Endothelial cell of umbilical vein (primary cell): ENCODE data around the gene CTU2. TPM values are rescaled to one million over a fixed set of nuclear protein-coding genes. Genes with fewer than 3 reads are reported as not detected.

Experiments
- BruUV-seq: library from RNA; stranded (reverse); fragments of 400-500 nt; replicated peaks from 2 replicates; lab custom pipeline; 2021; lab: Mats Ljungman, UMichigan
- CTCF ChIA-PET: fragments of 300-600, 350-600 bp; sonication (Branson Sonifier 250); formaldehyde crosslinking; loops from one replicate; lab custom pipeline; 2021; ENCODE audit warnings: antibody characterized with exemption, inconsistent platforms; lab: Charles Lee
- POLR2A ChIA-PET: fragments of 300-600, 350-600 bp; sonication (Branson Sonifier 250); formaldehyde crosslinking; loops from one replicate; lab custom pipeline; 2021; ENCODE audit warnings: antibody characterized with exemption, inconsistent platforms; lab: Charles Lee
- DNase-seq: peaks from one replicate; pipeline ENCODE4 v3.0.0-alpha.2; 2011; ENCODE audit warnings: low read depth, low spot score
- FAIRE-seq: peaks from 2 replicates; lab custom pipeline; 2011; peaks lifted over from hg19 to GRCh38; lab: Jason Lieb, UNC
- H2AFZ ChIP-seq: 2 replicates; pipeline ENCODE4 v1.6.0; 2012; ENCODE audit warnings: low read depth, low read length, control low read depth, inconsistent platforms
- H3K27ac ChIP-seq: 2 replicates; pipeline ENCODE4 v1.5.1; 2011; ENCODE audit warnings: low read depth, mild to moderate bottlenecking, control low read depth, low read length, moderate library complexity; ENCODE audit not compliant: insufficient read depth
- H3K27me3 ChIP-seq, 2 experiments: 2 replicates each; pipeline versions ENCODE4 v1.6.0 to v1.6.1; 2011; ENCODE audit warnings: low read length in 2 of 2, mixed read lengths in 1 of 2; ENCODE audit not compliant: control insufficient read depth in 2 of 2, insufficient read depth in 2 of 2
- H3K36me3 ChIP-seq, 2 experiments: 2 replicates in 1 of 2; 3 replicates in 1 of 2; pipeline ENCODE4 v1.5.1; 2011; ENCODE audit warnings: low read length in 2 of 2, mild to moderate bottlenecking in 1 of 2, moderate library complexity in 1 of 2; ENCODE audit not compliant: control insufficient read depth in 2 of 2, insufficient read depth in 2 of 2; ENCODE audit errors: extremely low read depth in 1 of 2
- H3K4me1 ChIP-seq: 3 replicates; pipeline ENCODE4 v1.5.1; 2011; ENCODE audit warnings: mild to moderate bottlenecking, low read length; ENCODE audit not compliant: control insufficient read depth, insufficient read depth; ENCODE audit errors: extremely low read depth
- H3K4me2 ChIP-seq: 2 replicates; pipeline ENCODE4 v1.6.1; 2011; ENCODE audit warnings: low read length, control low read depth, mixed read lengths; ENCODE audit not compliant: insufficient read depth
- H3K4me3 ChIP-seq, 3 experiments: fragments of 200-600 bp in 1 of 3; sonication (generic), shearing (Covaris generic) in 1 of 3; replicated peaks in 1 of 3; 2 replicates each; pipeline ENCODE4 v1.5.1; 2011 to 2016; ENCODE audit warnings: control low read depth in 3 of 3, low read length in 3 of 3, mild to moderate bottlenecking in 2 of 3, inconsistent platforms in 1 of 3, low read depth in 1 of 3, moderate library complexity in 1 of 3; ENCODE audit not compliant: insufficient read depth in 1 of 3
- H3K79me2 ChIP-seq: 2 replicates; pipeline ENCODE4 v1.6.0; 2012; ENCODE audit warnings: low read length, inconsistent platforms; ENCODE audit not compliant: control insufficient read depth, insufficient read depth
- H3K9ac ChIP-seq: replicated peaks from 2 replicates; pipeline ENCODE3; 2011; ENCODE audit warnings: low read length, control low read depth; ENCODE audit not compliant: insufficient read depth; ENCODE audit errors: extremely low read depth
- H3K9me1 ChIP-seq: replicated peaks from 3 replicates; pipeline ENCODE4 v1.6.0; 2011; ENCODE audit warnings: mild to moderate bottlenecking, low read length; ENCODE audit not compliant: control insufficient read depth, insufficient read depth; ENCODE audit errors: extremely low read depth
- H3K9me3 ChIP-seq: replicated peaks from 2 replicates; pipeline ENCODE4 v1.5.1; 2012; ENCODE audit warnings: low read length, inconsistent platforms; ENCODE audit not compliant: control insufficient read depth, insufficient read depth
- H4K20me1 ChIP-seq: replicated peaks from 2 replicates; pipeline ENCODE3; 2011; ENCODE audit warnings: mild to moderate bottlenecking, low read length; ENCODE audit not compliant: control insufficient read depth, insufficient read depth; ENCODE audit errors: extremely low read depth
- CTCF ChIP-seq, 2 donors: IDR thresholded peaks; 1 replicate in 1 of 2; 2 replicates in 1 of 2; pipeline ENCODE4 v1.5.1; 2011; ENCODE audit warnings: low read length in 2 of 2, mild to moderate bottlenecking in 2 of 2, moderate library complexity in 2 of 2, control low read depth in 1 of 2, inconsistent platforms in 1 of 2, low read depth in 1 of 2; ENCODE audit not compliant: insufficient read depth in 1 of 2; ENCODE audit errors: extremely low read depth in 1 of 2
- EZH2 ChIP-seq: IDR thresholded peaks from 2 replicates; pipeline ENCODE4 v1.6.1; 2012; ENCODE audit warnings: borderline replicate concordance, low read depth, mild to moderate bottlenecking, moderate library complexity, low read length, inconsistent platforms; ENCODE audit not compliant: severe bottlenecking
- FOS ChIP-seq: IDR thresholded peaks from 2 replicates; pipeline ENCODE4 v1.6.1; 2011; ENCODE audit warnings: mild to moderate bottlenecking, low read length, moderate library complexity, borderline replicate concordance; ENCODE audit not compliant: insufficient read depth
- GATA2 ChIP-seq: IDR thresholded peaks from 2 replicates; pipeline ENCODE4 v1.7.0; 2011; ENCODE audit warnings: low read depth, mild to moderate bottlenecking, moderate library complexity, mixed read lengths, low read length; ENCODE audit not compliant: insufficient read length, insufficient read depth
- JUN ChIP-seq: IDR thresholded peaks from 2 replicates; pipeline ENCODE4 v1.6.1; 2011; ENCODE audit warnings: borderline replicate concordance, low read depth; ENCODE audit not compliant: insufficient read length, insufficient read depth
- MAX ChIP-seq: IDR thresholded peaks from 2 replicates; pipeline ENCODE4 v1.6.1; 2011; ENCODE audit not compliant: insufficient read depth, insufficient read length
- MYC ChIP-seq: IDR thresholded peaks from one replicate; pipeline ENCODE4 v1.6.1; 2011; ENCODE audit warnings: mild to moderate bottlenecking, low read depth, low read length
- POLR2A ChIP-seq: IDR thresholded peaks from 2 replicates; pipeline ENCODE4 v1.6.1; 2012; ENCODE audit warnings: low read depth, mild to moderate bottlenecking, control low read depth, low read length
- POLR2AphosphoS5 ChIP-seq: IDR thresholded peaks from 2 replicates; pipeline ENCODE4 v1.6.1; 2012; ENCODE audit warnings: low read depth, mild to moderate bottlenecking, control low read depth, low read length, moderate library complexity; ENCODE audit not compliant: insufficient read depth
- dilution Hi-C: fragments of 300-500 bp; cut with MboI; formaldehyde crosslinking; loops from one replicate; pipeline ENCODE4 v1.15.0; 2019; ENCODE audit warnings: low sequenced_read_pairs; ENCODE audit not compliant: extremely low pct_ligation_motif_present
- intact Hi-C: fragments of 100-400 bp; cut with micrococcal nuclease; formaldehyde crosslinking; loops from one replicate; pipeline ENCODE4 v1.10.0; 2022
- polyA plus RNA-seq, 4 experiments: library from polyadenylated mRNA; depleted of rRNA in 3 of 4; stranded (reverse) in 3 of 4; unstranded in 1 of 4; fragments of >200 nt; gene quantifications; 2 replicates each; pipeline versions ENCODE4 v1.2.1 to v1.2.3, GENCODE V29; 2011 to 2012; ENCODE audit warnings: missing spikeins in 1 of 4
- total RNA-seq: library from RNA; stranded (reverse); gene quantifications from 2 replicates; pipeline ENCODE4 v1.2.3, GENCODE V29; 2021

The CTU2 gene
- total and polyA plus RNA-seq, 2 donors (not counting 3 experiments of a cell fraction or from before 2014, with no cell fraction given): 26.1 to 33.7 TPM

GRCh38 chr16:88716601-88717001, 10.3 kb downstream of the CTU2 start:
- Histone ChIP-seq H3K79me2 (peaks cover 2% of the 10 kb centered on the region), H3K4me2 (no peak overlapping the region), H3K9ac (no peak overlapping the region), H3K4me1 (no peaks in the 10 kb centered on the region), H3K9me1 (no peaks in the 10 kb centered on the region), H3K36me3 (peaks cover 22 to 69% of the 10 kb centered on the region in 2 experiments), H3K4me3 (no peak overlapping the region), H3K27ac (no peak overlapping the region), H4K20me1 (no peaks in the 10 kb centered on the region), H3K27me3 (no peaks in the 10 kb centered on the region), H2AFZ (no peak overlapping the region), H3K9me3 (no peaks in the 10 kb centered on the region)
- dilution Hi-C loops (no loop called here), intact Hi-C loops (no loop called here)
- BruUV-seq: no TSS peak
- TF ChIP-seq GATA2 (no peak), JUN (no peak), MAX (no peak), EZH2 (no peak), FOS (no peak), CTCF (IDR thresholded peaks at IDR 0.05; ENCODE audit: extremely low read depth in 1 of 2, insufficient read depth in 1 of 2, low read depth in 1 of 2, low read length in 2 of 2) (no peak), POLR2AphosphoS5 (no peak), MYC (no peak), POLR2A (no peak)
- ChIA-PET CTCF (interaction anchor here (2.2 kb wide), 1 partner anchor 21 kb away, joined by 9 read pairs; no protein-coding TSS in a partner anchor), POLR2A (no interaction called here)
- FAIRE-seq: no peak
- DNase-seq: no peak
